Measurements from ENCODE around the gene FLOT1.
"Not testable (repeated sequence)": the region's sequence is repeated elsewhere in the genome, so short reads cannot be mapped to it uniquely, and the experiment has no call there.

The FLOT1 gene

GRCh38 chr6:30723159-30723842, 19.2 kb downstream of the FLOT1 start:
- DNase-seq (ENCODE audit: low read depth in 2 of 2), result not testable (repeated sequence)

- peak in 1 of 2 donors; percentile 75 for DNase-seq (ENCODE audit: low read depth in 2 of 2)
Measured at GRCh38 chr6:30722280-30723112, 20.0 kb downstream of the FLOT1 start.

- DNase-seq (ENCODE audit: low read depth in 2 of 2), result not testable (repeated sequence)
Measured at GRCh38 chr6:30722025-30722279, 20.5 kb downstream of the FLOT1 start.

GRCh38 chr6:30721198-30722024, 21.1 kb downstream of the FLOT1 start:
- peak; percentile 90 to 95 for DNase-seq (ENCODE audit: low read depth in 2 of 2)

GRCh38 chr6:30720738-30721197, 21.7 kb downstream of the FLOT1 start:
- DNase-seq (ENCODE audit: low read depth in 2 of 2), result no peak

GRCh38 chr6:30719791-30720737, 22.4 kb downstream of the FLOT1 start, which contains the start of gene TUBB:
TUBB (plus strand) TSS chr6:30720352; CDS start chr6:30720507, 155 bp downstream.
- peak; percentile 94 for DNase-seq (ENCODE audit: low read depth in 2 of 2)

GRCh38 chr6:30719356-30719755, 23.1 kb downstream of the FLOT1 start:
- DNase-seq (ENCODE audit: low read depth in 2 of 2), result no peak

- not testable (repeated sequence) for DNase-seq (ENCODE audit: low read depth in 2 of 2)
Measured at GRCh38 chr6:30717845-30718720, 24.4 kb downstream of the FLOT1 start.

GRCh38 chr6:30717129-30717844, 25.2 kb downstream of the FLOT1 start, which contains the start of gene MDC1:
MDC1 (minus strand) TSS chr6:30717281; CDS start chr6:30715175, 2,106 bp downstream.
- peak; percentile 99 for DNase-seq (ENCODE audit: low read depth in 2 of 2)

GRCh38 chr6:30716879-30717128, 25.7 kb downstream of the FLOT1 start:
- no peak for DNase-seq (ENCODE audit: low read depth in 2 of 2)

GRCh38 chr6:30714263-30714662, 28.2 kb downstream of the FLOT1 start:
- DNase-seq (ENCODE audit: low read depth in 2 of 2), result no peak

- DNase-seq (ENCODE audit: low read depth in 2 of 2), result no peak
Measured at GRCh38 chr6:30712441-30712945, 30.0 kb downstream of the FLOT1 start.

- no peak for DNase-seq (ENCODE audit: low read depth in 2 of 2)
Measured at GRCh38 chr6:30711758-30712380, 30.6 kb downstream of the FLOT1 start.

GRCh38 chr6:30709101-30709868, 33.2 kb downstream of the FLOT1 start:
- DNase-seq (ENCODE audit: low read depth in 2 of 2), result no peak

- DNase-seq (ENCODE audit: low read depth in 2 of 2), result no peak
Measured at GRCh38 chr6:30707281-30707850, 35.1 kb downstream of the FLOT1 start.

- no peak for DNase-seq (ENCODE audit: low read depth in 2 of 2)
Measured at GRCh38 chr6:30705620-30706019, 36.9 kb downstream of the FLOT1 start.

GRCh38 chr6:30703821-30704220, 38.7 kb downstream of the FLOT1 start:
- DNase-seq (ENCODE audit: low read depth in 2 of 2), result no peak

- no peak for DNase-seq (ENCODE audit: low read depth in 2 of 2)
Measured at GRCh38 chr6:30703011-30703410, 39.5 kb downstream of the FLOT1 start.

Measured in stimulated activated CD4-positive, alpha-beta T cell treated with anti-CD3 and anti-CD28 coated beads, Interleukin-15, amount 100 ng/mL, for 48 hours (primary cell).